Measurements from ENCODE around the gene TMEM35B.

DNA sequence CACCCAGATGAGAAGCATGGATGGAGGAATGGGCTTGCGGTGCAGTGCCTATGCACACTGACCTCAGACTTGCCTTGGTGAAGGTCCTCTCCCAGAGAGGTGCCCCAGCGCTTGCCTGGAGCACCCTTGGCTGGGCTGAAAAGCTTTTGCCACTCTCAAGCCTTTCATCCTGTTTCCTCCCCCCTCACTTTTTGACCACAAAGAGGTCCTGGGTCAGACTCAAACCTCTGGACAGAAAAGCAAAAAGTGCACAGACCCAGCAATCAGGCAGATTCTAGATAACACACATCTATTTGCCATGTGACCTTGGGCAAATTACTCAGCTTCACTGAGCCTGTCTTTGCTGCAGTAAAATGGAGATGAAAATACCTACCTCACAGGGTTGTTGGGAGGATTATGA lies 7.3 kb downstream of the TMEM35B start:
- TF ChIP-seq, protein P1, sequence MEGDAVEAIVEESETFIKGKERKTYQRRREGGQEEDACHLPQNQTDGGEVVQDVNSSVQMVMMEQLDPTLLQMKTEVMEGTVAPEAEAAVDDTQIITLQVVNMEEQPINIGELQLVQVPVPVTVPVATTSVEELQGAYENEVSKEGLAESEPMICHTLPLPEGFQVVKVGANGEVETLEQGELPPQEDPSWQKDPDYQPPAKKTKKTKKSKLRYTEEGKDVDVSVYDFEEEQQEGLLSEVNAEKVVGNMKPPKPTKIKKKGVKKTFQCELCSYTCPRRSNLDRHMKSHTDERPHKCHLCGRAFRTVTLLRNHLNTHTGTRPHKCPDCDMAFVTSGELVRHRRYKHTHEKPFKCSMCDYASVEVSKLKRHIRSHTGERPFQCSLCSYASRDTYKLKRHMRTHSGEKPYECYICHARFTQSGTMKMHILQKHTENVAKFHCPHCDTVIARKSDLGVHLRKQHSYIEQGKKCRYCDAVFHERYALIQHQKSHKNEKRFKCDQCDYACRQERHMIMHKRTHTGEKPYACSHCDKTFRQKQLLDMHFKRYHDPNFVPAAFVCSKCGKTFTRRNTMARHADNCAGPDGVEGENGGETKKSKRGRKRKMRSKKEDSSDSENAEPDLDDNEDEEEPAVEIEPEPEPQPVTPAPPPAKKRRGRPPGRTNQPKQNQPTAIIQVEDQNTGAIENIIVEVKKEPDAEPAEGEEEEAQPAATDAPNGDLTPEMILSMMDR (conservative IDR thresholded peaks at IDR 0.05 in 1 of 2, IDR thresholded peaks at IDR 0.05 in 1 of 2; ENCODE audit: extremely low read depth in 1 of 2, insufficient read depth in 1 of 2, low read depth in 1 of 2, low read length in 2 of 2), result no peak
- no peak for TF ChIP-seq EZH2 (IDR thresholded peaks at IDR 0.05; ENCODE audit: borderline replicate concordance, low read length)

Data from mammary epithelial cell (primary cell).